Hepatic stellate cell (primary cell): Measurements from ENCODE around the gene UBR4.
A peak's percentile ranks its signal among the peaks of the same experiment; 100 is the strongest.

Source experiments
- DNase-seq: peaks from one replicate; pipeline ENCODE4 v3.0.0; 2011; ENCODE audit warnings: low spot score

Gene UBR4

GRCh38 chr1:19055701-19056100 lies 154.4 kb downstream of the UBR4 start:
- DNase-seq, result no peak

- DNase-seq, result no peak
Measured at GRCh38 chr1:19055001-19055400, 155.1 kb downstream of the UBR4 start.

GRCh38 chr1:19054216-19054615 lies 155.8 kb downstream of the UBR4 start:
- DNase-seq, result no peak

DNA sequence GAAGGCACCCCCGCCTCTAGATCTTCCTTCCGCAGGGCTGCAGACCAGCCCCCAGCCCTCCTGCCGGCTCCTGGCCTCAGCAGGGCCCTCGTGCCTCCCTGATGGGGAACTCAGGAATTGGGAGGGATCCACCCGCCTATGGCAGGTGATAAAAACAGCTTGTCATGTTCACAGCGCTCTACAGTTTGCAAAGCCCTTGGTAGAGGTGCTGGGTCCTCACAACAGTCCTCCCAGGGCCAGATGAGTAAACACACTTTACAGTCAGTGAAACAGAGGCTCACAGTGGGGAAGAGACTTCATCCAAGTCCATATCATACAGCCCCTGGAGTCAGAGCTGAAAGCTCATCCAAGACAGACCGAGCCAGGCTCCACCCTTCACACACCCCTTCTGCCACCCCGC lies 156.6 kb downstream of the UBR4 start:
- no peak for DNase-seq

- no peak for DNase-seq
Measured at GRCh38 chr1:19049798-19050197, 160.3 kb downstream of the UBR4 start.

- no peak for DNase-seq
Measured at GRCh38 chr1:19049128-19049768, 160.8 kb downstream of the UBR4 start.

GRCh38 chr1:19046972-19047731 lies 162.9 kb downstream of the UBR4 start:
- no peak for DNase-seq

- DNase-seq, result no peak
Measured at GRCh38 chr1:19045898-19046880, 163.9 kb downstream of the UBR4 start.

DNA sequence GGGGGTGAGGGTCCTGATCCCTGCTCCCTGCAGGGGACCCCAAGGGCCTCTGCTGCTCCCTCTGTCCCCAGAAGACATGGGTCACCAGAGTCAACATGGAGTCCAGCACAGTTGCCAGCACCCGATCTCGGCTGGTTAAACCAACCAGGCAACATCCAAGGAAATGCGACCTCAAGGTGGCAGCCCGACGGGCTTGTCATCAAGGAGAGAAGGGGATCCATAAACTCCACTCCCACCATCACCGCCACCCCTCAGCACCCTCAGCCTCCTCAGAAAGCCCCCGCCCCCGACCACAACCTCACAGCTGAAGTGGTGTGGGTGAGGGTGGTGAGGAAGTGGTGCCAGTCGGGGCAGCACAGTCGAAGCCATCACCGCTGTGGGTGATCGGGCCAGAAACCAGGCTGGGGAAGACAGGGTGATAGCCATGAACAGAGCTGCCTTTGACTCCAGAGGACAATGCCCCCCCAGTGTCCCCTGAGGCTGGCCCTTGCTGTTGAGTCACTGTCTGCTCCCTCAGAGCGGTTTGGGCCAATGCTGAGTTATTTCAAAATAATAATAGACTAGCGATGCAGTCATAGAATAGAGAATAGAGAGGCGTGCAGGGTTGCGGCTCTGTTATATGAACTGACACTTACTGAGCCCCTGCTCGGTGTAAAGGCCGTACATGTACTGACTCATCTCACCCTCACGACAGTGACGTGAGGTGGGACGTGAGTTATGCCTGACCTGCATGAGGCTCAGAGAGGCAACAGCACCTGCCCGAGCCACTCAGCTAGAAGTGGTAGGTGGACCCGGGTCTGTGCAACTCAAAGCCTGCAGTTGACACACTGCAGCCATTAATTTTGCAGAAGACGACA lies 164.9 kb downstream of the UBR4 start:
- peak; percentile 77 for DNase-seq

DNA sequence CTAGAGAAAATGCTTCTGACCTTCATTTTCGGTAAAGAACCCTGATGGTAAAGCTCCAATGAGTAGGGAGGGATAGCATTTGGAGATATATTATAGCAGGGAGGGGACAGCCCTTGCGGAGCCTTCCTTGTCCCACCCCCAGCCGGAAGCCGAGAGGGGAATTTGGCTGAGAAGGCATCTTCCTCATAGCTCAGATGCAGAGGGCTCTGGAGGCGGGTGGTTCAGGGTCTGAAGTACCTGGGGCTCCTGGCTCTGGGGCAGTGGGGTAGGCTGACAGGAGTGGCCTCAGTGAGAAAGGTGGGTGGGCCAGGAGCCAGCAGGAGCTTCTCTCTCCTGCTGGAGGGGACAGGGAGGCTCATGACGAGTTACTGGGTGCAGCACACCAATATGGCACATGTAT lies 165.6 kb downstream of the UBR4 start:
- no peak for DNase-seq

DNA sequence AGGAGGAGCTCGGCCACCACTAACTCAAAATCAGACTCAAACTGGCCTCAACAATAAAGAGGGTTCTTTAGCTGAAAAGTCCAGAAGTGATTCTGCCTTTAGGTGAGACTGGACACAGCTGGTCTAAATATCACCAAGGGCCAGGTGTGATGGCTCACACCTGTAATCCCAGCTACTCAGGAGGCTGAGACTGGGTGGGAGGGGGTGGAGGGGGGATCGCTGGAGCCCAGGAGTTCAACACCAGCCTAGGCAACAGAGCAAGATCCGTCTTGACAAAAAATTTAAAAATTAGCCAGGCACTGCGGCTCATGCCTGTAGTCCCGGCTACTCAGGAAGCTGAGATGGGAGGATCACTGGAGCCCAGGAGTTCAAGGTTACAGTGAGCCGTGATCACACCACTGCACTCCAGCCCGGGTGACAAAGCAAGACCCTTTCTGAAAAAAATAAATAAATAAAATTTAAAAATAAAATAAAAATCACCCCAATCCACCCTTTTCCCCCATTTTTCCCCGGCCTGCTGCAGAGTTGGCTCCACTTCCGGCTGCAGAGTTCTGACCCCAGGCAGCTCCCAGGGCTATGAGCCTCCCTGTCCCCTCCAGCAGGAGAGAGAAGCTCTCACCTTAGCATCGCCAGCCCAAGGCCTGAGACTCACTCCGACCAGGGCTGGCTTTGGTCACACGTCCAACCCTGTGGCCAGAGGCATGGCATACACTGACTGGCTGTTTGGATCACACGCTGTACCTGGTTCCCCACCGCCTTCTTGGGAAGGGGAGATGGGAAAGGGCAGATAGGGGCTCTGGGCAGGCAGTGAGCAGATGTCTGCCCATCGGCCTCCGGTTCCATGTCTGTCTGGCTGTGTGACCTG lies 166.3 kb downstream of the UBR4 start:
- DNase-seq, result no peak

DNA sequence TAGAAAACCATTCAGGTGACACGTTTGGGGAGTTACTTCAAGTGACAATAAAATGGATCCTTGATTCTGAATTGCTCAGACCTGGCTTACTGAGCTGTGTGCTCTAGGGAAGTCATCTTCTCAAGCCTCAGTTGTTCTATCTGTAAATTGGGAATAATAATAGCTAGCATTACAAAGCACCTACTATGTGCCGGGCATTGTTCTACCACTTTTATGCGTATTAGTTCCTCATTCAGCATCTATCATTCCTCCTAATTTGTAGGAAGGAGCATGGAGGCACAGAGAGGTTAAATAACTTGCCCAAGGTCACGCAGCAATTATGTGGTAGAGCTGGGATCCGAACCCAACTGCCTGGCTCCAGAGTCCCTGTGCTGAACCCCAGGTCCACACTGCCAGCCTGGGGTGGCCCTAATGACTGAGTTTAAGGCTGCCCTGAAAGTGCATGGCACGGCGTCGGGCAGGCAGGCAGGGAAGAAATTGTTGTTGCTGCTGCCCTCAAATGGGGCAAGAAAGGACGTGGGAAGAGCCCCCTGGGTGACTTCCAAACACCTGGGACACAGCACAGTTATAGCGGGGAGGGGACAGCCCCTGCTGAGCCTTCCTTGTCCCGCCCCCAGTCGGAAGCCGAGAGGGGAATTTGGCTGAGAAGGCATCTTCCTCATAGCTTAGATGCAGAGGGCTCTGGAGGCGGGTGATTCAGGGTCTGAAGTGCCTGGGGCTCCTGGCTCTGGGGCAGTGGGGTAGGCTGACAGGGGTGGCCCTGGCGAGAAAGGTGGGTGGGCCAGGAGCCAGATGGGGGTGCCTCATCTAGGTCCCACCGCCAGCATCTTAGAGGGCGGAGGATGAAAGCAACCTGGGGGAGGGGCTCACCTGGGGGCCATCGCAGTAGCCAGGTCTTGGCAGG lies 167.1 kb downstream of the UBR4 start:
- DNase-seq, result no peak

DNA sequence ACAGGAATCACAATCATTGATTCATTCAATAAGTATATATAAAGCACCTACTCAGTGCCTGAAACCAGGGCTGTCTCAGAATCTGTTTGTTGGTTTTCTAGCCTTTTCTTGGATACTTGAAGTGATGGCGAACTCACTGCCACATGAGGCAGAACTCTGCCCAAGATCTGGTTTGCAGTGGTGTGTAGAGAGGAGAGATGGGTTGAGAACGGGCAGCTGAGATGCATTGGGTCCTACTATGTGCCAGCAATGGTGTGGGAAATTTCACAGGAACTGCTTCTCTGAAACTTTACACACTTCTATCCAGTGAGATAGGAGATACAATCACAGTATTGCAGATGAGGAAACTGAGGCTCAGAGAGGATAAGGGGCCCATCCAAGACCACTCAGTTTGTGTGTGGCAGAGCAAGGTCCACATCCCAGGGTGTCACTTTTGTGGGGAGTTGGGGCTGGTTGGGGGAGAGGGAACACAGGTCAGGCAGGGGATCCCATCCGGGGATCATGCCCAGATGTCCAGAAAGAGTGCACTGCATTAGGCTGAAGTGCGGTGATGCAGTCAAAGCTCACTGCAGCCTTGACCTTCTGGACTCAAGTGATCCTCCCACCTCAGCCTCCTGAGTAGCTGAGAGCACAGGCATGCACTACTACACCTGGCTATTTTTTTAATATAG lies 169.9 kb downstream of the UBR4 start:
- no peak for DNase-seq

DNA sequence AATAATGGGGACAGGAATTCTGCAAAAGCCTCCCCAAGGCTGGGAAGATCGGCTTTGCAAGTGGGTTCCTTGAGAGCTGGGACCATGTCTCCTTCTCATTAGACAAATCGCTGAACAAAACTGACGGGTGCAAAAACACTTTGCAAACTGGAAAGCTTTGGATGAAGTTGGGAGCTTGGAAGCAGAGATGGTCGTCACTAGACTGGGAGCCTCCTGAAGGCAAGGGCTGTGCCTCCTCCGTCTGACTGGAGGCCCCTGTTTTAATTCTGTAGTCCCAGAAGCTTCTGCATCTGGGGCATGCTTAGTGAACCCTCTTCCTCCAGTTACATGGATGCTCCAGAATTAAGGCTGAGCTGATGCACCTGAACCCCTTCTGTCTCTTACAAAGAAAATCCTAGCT lies 171.3 kb downstream of the UBR4 start:
- DNase-seq, result no peak

DNA sequence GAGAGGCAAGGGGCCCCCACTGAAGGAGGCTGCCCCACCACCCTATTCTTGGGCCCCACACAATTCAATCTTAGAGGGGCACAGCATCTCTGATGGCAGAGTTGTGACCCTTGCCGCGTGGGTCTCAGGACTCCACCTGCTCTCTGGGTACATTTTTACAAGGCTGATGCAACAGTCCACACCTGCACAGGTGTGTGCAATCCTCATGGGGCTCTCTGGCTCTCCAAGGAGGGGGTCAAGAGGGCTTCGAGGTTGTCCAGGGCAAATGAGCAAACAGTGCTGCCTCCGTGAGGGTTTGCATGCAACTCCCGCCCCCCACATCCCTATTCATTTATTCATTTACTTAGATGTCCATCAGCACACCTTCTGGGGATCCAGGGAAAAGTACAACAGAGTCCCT lies 172.0 kb downstream of the UBR4 start:
- DNase-seq, result no peak

- no peak for DNase-seq
Measured at GRCh38 chr1:19037659-19038058, 172.4 kb downstream of the UBR4 start.

- DNase-seq, result no peak
Measured at GRCh38 chr1:19036813-19037605, 173.1 kb downstream of the UBR4 start.
